NB4 (cell line): ENCODE measurements around the gene ZNF675.
A peak's percentile ranks its signal among the peaks of the same experiment; 100 is the strongest.
"Not testable (repeated sequence)": the region's sequence is repeated elsewhere in the genome, so short reads cannot be mapped to it uniquely, and the experiment has no call there.

Source experiments
- DNase-seq: peaks from one replicate; pipeline ENCODE4 v3.0.0; 2010; ENCODE audit warnings: low read depth
- H3K4me3 ChIP-seq: one replicate; pipeline ENCODE4 v1.5.1; 2011; ENCODE audit warnings: mild to moderate bottlenecking, low read depth, low read length, moderate library complexity
- MYC ChIP-seq: IDR thresholded peaks from 2 replicates; pipeline ENCODE4 v1.6.1; 2011; ENCODE audit warnings: low read depth, low read length
- POLR2A ChIP-seq: IDR thresholded peaks from 2 replicates; pipeline ENCODE4 v1.6.1; 2011; ENCODE audit warnings: mild to moderate bottlenecking; ENCODE audit not compliant: insufficient read length; ENCODE audit errors: extremely low read depth
- TF ChIP-seq, protein P1 (sequence below): IDR thresholded peaks from 2 replicates; pipeline ENCODE4 v1.6.1; 2011; ENCODE audit warnings: low read depth, low read length
- TF ChIP-seq, protein P2 (sequence below): IDR thresholded peaks from one replicate; pipeline ENCODE4 v1.5.1; 2012; ENCODE audit warnings: low read depth, low read length

Gene ZNF675

DNA sequence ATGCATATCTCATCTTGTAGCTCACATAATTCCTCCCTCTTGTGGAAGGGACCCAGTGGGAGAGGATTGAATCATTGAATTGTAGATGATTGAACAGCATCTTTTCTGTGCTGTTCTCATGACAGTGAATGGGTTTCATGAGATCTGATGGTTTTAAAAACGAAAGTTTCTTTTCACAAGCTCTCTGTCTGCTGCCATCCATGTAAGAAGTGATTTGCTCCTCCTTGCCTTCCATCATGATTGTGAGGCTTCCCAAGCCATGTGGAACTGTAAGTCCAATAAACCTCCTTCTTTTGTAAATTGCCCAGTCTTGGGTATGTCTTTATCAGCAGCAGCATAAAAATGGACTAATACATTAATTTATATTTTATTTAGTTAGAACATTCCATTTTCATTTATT, 19.6 kb upstream of the ZNF675 start:
- H3K4me3 ChIP-seq = no peak overlapping the region
- no peak for TF ChIP-seq MYC
- TF ChIP-seq, protein P1, sequence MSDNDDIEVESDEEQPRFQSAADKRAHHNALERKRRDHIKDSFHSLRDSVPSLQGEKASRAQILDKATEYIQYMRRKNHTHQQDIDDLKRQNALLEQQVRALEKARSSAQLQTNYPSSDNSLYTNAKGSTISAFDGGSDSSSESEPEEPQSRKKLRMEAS = no peak
- DNase-seq = no peak

DNA sequence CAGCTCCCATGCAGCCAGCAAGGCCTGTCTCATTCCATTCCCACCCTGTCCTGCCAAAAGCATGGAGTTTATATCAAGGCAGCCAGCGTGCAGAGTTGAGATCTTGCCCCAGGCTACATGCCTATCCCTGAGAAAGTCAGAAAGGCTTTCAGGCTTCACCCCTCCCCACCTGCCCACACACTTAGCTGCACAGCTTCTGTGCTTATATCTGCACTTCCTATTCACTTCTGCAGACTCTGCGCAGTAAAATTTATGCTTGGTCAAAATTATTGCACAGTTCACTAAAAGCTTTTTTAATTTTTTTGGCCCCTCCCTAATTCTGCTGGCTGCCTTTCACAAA, 12.5 kb upstream of the ZNF675 start:
- H3K4me3 ChIP-seq = no peak overlapping the region
- TF ChIP-seq POLR2A (no peak), MYC (no peak)
- TF ChIP-seq, protein P1 = no peak
- TF ChIP-seq, protein P2, sequence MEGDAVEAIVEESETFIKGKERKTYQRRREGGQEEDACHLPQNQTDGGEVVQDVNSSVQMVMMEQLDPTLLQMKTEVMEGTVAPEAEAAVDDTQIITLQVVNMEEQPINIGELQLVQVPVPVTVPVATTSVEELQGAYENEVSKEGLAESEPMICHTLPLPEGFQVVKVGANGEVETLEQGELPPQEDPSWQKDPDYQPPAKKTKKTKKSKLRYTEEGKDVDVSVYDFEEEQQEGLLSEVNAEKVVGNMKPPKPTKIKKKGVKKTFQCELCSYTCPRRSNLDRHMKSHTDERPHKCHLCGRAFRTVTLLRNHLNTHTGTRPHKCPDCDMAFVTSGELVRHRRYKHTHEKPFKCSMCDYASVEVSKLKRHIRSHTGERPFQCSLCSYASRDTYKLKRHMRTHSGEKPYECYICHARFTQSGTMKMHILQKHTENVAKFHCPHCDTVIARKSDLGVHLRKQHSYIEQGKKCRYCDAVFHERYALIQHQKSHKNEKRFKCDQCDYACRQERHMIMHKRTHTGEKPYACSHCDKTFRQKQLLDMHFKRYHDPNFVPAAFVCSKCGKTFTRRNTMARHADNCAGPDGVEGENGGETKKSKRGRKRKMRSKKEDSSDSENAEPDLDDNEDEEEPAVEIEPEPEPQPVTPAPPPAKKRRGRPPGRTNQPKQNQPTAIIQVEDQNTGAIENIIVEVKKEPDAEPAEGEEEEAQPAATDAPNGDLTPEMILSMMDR = no peak
- DNase-seq = no peak

DNA sequence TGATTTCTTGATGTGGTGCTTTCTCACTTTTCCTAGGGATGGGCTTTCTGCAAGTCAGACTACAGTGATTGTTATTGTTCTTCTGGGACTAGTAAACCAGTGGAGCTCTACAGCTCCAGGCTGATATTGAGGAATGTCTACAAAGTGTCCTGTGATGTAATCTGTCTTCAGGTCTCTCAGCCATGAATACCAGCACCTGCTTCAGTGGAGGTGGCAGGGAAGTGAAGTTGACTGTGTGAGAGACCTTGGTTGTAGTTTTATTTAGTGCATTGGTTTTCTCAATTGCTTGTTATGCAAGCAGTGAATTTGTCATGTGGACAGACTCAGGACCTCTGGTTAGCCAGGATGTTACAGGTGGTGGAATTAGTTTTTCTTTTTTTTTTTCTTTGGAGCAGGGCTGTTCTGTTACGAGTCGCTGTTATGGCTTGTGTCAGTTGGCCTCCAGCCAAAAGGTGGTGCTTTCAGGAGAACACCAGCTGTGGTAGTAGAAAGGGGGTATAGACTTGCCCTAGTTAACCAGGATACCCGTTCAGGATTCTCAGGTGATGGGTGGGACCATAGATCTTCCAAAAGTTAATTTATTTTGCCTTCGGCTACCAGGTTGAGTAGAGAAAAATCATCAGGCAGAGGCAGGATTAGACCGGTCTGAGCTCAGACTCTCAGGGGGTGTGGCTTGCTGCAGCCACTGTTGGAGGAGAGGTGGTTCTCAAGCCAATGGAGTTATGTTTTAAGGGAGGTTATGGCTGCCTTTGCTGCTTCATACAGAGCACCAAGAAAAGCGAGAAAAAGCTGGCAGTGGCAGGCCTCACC, 11.9 kb upstream of the ZNF675 start:
- DNase-seq = no peak
- TF ChIP-seq POLR2A = no peak
- TF ChIP-seq MYC = no peak
- TF ChIP-seq, protein P2 = no peak
- TF ChIP-seq, protein P1 = no peak
- no peak overlapping the region for H3K4me3 ChIP-seq

DNA sequence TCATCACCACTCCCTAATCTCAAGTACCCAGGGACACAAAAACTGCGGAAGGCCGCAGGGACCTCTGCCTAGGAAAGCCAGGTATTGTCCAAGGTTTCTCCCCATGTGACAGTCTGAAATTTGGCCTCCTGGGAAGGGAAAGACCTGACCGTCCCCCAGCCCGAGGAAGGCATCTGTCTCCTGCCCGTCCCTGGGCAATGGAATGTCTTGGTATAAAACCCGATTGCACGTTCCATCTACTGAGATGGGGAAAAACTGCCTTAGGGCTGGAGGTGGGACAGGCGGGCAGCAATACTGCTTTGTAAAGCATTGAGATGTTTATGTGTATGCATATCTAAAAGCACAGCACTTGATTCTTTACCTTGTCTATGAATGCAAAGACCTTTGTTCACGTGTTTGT, 5.9 kb upstream of the ZNF675 start:
- DNase-seq, H3K4me3 ChIP-seq: not testable (repeated sequence)

DNA sequence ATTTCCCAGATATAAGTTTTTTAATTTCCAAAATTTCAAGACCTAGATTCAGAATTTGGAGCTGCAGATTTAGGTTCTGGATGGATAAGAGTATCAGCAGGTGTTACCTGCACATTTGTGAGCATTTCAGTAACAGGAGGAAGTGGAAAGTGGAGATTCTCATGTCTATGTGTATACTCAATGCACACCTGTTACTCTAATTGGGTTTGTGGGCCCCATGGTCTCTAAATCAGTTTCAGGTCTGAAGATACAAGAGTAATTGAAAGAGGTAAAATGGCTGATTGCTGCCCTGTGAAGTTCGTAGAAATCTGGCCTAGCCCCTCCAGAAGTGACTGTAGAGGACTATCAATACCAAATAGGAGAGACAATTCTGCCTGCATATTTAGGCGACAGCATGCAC, 13.9 kb downstream of the ZNF675 start:
- no peak overlapping the region for H3K4me3 ChIP-seq
- DNase-seq = no peak
- TF ChIP-seq, protein P2 = no peak
- no peak for TF ChIP-seq MYC
- no peak for TF ChIP-seq POLR2A
- TF ChIP-seq, protein P1 = no peak

DNA sequence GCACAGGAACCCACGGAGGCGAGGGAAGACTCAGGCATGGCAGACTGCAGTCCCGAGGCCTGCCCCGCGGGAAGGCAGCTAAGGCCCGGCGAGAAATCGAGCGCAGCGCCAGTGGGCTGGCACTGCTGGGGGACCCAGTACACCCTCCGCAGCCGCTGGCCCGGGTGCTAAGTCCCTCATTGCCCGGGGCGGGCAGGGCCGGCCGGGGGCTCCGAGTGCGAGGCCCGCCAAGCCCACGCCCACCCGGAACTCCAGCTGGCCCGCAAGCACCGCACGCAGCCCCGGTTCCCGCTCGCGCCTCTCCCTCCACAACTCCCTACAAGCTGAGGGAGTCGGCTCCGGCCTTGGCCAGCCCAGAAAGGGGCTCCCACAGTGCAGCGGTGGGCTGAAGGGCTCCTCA, 18.4 kb downstream of the ZNF675 start:
- DNase-seq, H3K4me3 ChIP-seq: not testable (repeated sequence)

DNA sequence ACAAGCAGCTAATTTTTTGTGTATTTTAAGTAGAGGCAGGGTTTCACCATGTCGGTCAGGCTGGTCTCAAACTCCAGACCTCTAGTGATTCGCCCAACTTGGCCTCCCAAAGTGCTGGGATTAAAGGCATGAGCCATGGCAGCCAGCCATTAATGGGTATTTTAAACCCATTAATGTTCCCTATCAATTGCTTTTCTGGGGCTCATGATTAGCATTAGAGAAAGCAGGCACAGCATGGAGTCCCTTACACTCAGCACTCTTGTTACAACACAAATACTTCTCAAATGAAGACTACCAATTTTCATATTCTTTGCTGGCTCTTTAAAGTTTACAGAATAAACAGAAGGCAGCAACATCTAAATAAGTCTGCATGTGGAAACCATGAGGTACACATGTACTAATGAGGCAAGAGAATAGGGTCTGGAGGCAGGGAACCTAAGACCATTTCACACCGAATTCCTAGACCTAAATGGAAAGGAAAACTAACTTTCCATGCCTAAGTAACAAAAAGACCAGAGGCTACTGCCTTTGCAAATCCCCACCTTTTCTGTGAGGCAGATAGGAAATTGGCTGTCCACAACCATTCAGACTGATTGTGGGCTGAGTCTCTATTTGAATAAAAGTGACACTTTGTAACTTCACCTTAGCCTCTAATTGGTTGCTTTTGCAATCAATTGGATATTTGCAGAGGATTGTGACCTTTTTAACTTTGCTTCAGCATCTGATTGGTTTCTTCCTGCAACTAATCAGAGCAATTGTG, 21.2 kb downstream of the ZNF675 start:
- H3K4me3 ChIP-seq = no peak overlapping the region
- TF ChIP-seq POLR2A = no peak
- TF ChIP-seq, protein P1 = no peak
- TF ChIP-seq, protein P2 = no peak
- no peak for DNase-seq

DNA sequence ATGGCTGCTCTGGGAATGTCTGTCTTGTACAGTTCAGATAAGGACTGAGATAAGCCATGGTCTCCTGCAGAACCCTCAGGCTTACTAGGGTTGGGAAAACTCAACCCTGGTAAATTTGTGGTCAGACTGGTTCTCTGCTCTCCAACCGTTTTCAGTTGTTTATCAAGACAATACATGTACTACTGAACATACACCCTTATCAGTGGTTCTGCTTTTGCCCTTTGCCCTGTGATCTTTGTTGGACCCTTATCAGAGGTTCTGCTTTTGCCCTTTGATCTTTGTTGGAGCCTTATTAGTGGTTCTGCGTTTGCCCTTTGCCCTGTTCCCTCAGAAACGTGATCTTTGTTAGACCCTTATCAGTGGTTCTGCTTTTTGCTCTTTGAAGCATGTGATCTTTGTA, 37.2 kb downstream of the ZNF675 start:
- DNase-seq = peak; percentile 15

More for the DNA sequence above, 37.2 kb downstream of the ZNF675 start:
- not testable (repeated sequence) for H3K4me3 ChIP-seq
